HFFc6 (cell line): ENCODE data around the gene NKX6-1. TPM values are rescaled to one million over a fixed set of nuclear protein-coding genes. Genes with fewer than 3 reads are reported as not detected.

Experiments used
- DNase-seq: peaks from one replicate; pipeline ENCODE4 v3.0.0-alpha.2; 2018
- H3K27ac Mint-ChIP-seq: 2 replicates; pipeline ENCODE4 v1.8.0; 2020; ENCODE audit warnings: mild to moderate bottlenecking, mixed read lengths
- H3K27me3 Mint-ChIP-seq: 2 replicates; pipeline ENCODE4 v1.8.0; 2021; ENCODE audit warnings: mild to moderate bottlenecking, moderate library complexity, mixed read lengths; ENCODE audit not compliant: insufficient read depth
- H3K36me3 Mint-ChIP-seq: 2 replicates; pipeline ENCODE4 v1.8.0; 2021; ENCODE audit warnings: low read depth, mixed read lengths
- H3K4me1 Mint-ChIP-seq: 2 replicates; pipeline ENCODE4 v1.8.0; 2020; ENCODE audit warnings: low read depth, mixed read lengths
- H3K4me3 Mint-ChIP-seq: 2 replicates; pipeline ENCODE4 v1.8.0; 2020; ENCODE audit warnings: mild to moderate bottlenecking, moderate library complexity, mixed read lengths
- H3K9me3 Mint-ChIP-seq: 2 replicates; pipeline ENCODE4 v1.8.0; 2020; ENCODE audit warnings: mild to moderate bottlenecking, mixed read lengths
- CTCF ChIP-seq: fragments of 200-600 bp; sonication (generic); IDR thresholded peaks from 2 replicates; pipeline ENCODE4 v1.5.0; 2021; ENCODE audit warnings: antibody characterized with exemption, mild to moderate bottlenecking
- total RNA-seq, 6 experiments: library from RNA; stranded (reverse); fragmentation: NEBNext Ultra II Directional; extraction: Animal tissue kit (Norgen Biotek cat#: 25700); gene quantifications; 2 replicates in 1 of 6; 3 replicates in 5 of 6; pipeline ENCODE4 v1.2.3, GENCODE V29; 2021

Gene NKX6-1
- total RNA-seq, 6 experiments from 2014 or later: not detected

GRCh38 chr4:84502333-84502954 lies 3.4 kb upstream of the NKX6-1 start:
- Mint-ChIP-seq H3K27ac (no peak overlapping the region), H3K27me3 (peaks cover 47% of the 10 kb centered on the region), H3K9me3 (peaks cover 5% of the 10 kb centered on the region; the same call in 1 of the 2 replicates), H3K4me1 (peaks cover 17% of the 10 kb centered on the region), H3K36me3 (peaks cover 8% of the 10 kb centered on the region; the same call in 1 of the 2 replicates), H3K4me3 (no peak overlapping the region)
- no peak for TF ChIP-seq CTCF
- no peak for DNase-seq

GRCh38 chr4:84501721-84502267 lies 2.7 kb upstream of the NKX6-1 start:
- no peak for TF ChIP-seq CTCF
- peaks cover 8% of the 10 kb centered on the region; the same call in 1 of the 2 replicates for H3K36me3 Mint-ChIP-seq
- peaks cover 5% of the 10 kb centered on the region; the same call in 1 of the 2 replicates for H3K9me3 Mint-ChIP-seq
- H3K27ac Mint-ChIP-seq: no peak overlapping the region
- peaks cover 53% of the 10 kb centered on the region for H3K27me3 Mint-ChIP-seq
- DNase-seq: no peak
- no peak overlapping the region for H3K4me3 Mint-ChIP-seq
- peaks cover 17% of the 10 kb centered on the region for H3K4me1 Mint-ChIP-seq

- no peak overlapping the region for H3K4me3 Mint-ChIP-seq
- no peak overlapping the region for H3K27ac Mint-ChIP-seq
- no peak for TF ChIP-seq CTCF
- peaks cover 17% of the 10 kb centered on the region for H3K4me1 Mint-ChIP-seq
- H3K27me3 Mint-ChIP-seq: peaks cover 58% of the 10 kb centered on the region
- H3K36me3 Mint-ChIP-seq: peaks cover 8% of the 10 kb centered on the region; the same call in 1 of the 2 replicates
- DNase-seq: no peak
- peaks cover 5% of the 10 kb centered on the region for H3K9me3 Mint-ChIP-seq
Observed at GRCh38 chr4:84501202-84501503, 2.1 kb upstream of the NKX6-1 start.

GRCh38 chr4:84500386-84501201 lies 1.5 kb upstream of the NKX6-1 start:
- H3K4me3 Mint-ChIP-seq: no peak overlapping the region
- peaks cover 64% of the 10 kb centered on the region for H3K27me3 Mint-ChIP-seq
- peaks cover 17% of the 10 kb centered on the region for H3K4me1 Mint-ChIP-seq
- no peak for DNase-seq
- H3K9me3 Mint-ChIP-seq: peaks cover 5% of the 10 kb centered on the region
- no peak overlapping the region for H3K27ac Mint-ChIP-seq
- peaks cover 8% of the 10 kb centered on the region; the same call in 1 of the 2 replicates for H3K36me3 Mint-ChIP-seq
- no peak for TF ChIP-seq CTCF

- Mint-ChIP-seq H3K36me3 (peaks cover 8% of the 10 kb centered on the region; the same call in 1 of the 2 replicates), H3K4me1 (peaks cover 17% of the 10 kb centered on the region), H3K9me3 (peaks cover 5% of the 10 kb centered on the region), H3K4me3 (peak overlapping the region; percentile 13; the same call in 1 of the 2 replicates), H3K27ac (no peak overlapping the region), H3K27me3 (peaks cover 71% of the 10 kb centered on the region)
- TF ChIP-seq CTCF: no peak
- DNase-seq: no peak
Observed at GRCh38 chr4:84499624-84499982, 511 bp upstream of the NKX6-1 start.
